ENCODE measurements around the gene DDA1.

DNA sequence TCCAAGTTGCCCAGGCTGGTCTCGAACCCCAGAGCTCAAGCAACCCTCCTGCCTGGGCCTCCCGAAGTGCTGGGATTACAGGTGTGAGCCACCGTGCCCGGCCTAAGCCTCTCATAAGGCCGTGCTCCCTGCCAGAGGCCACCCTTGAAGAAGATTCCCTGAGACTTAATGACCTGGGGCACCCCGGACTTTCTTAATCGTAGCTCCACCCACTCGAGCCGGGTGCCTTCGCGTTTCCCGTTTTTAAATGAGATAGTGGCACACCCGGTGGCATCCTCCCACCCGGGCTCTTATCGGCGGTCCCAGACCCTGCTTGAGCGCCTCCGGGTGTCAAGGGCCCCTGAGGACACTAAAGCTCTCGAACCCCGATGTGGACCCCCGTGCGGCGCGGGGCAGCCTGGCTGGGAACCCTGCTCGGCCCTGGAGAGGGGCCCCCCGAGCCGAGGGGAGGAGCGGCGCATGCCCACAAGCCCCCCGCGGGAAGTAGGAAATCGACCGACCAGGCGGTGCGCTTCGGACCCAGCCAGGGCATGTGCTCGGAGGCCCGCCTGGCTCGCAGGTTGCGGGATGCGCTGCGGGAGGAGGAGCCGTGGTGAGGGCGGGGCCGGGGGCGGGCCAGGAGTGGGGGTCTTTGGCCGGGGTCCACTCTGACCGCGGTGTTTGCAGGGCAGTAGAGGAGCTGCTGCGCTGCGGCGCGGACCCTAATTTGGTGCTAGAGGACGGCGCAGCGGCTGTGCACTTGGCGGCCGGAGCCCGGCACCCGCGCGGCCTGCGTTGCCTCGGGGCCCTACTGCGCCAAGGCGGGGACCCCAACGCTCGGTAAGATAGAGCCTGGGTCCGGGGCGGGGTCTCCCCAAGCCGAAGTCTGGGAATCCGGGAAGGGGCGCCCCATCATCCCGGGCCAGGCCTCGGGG is 27.7 kb upstream of the DDA1 start, which contains the start of gene ANKLE1:
- TF ChIP-seq, protein P1, sequence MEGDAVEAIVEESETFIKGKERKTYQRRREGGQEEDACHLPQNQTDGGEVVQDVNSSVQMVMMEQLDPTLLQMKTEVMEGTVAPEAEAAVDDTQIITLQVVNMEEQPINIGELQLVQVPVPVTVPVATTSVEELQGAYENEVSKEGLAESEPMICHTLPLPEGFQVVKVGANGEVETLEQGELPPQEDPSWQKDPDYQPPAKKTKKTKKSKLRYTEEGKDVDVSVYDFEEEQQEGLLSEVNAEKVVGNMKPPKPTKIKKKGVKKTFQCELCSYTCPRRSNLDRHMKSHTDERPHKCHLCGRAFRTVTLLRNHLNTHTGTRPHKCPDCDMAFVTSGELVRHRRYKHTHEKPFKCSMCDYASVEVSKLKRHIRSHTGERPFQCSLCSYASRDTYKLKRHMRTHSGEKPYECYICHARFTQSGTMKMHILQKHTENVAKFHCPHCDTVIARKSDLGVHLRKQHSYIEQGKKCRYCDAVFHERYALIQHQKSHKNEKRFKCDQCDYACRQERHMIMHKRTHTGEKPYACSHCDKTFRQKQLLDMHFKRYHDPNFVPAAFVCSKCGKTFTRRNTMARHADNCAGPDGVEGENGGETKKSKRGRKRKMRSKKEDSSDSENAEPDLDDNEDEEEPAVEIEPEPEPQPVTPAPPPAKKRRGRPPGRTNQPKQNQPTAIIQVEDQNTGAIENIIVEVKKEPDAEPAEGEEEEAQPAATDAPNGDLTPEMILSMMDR (IDR thresholded peaks at IDR 0.05) = no peak
- TF ChIP-seq POLR2A (IDR thresholded peaks at IDR 0.05) = no peak
- no peak for TF ChIP-seq POLR2AphosphoS5 (IDR thresholded peaks at IDR 0.05)
